Measurements from ENCODE around the gene KLHDC9. TPM values are rescaled to one million over a fixed set of nuclear protein-coding genes. Genes with fewer than 3 reads are reported as not detected.

KLHDC9 gene
- total and polyA plus RNA-seq, 2 donors from 2014 or later = 21.9 to 32.2 TPM

- FAIRE-seq = no peak
- no peak for DNase-seq
- Histone ChIP-seq H3K27me3 (ENCODE audit: control insufficient read depth, insufficient read depth, low read length) (no peaks in the 10 kb centered on the region), H3K9me3 (ENCODE audit: control insufficient read depth in 2 of 3, insufficient read depth in 1 of 3, low read length in 3 of 3) (no peaks in the 10 kb centered on the region), H3K4me1 (ENCODE audit: control insufficient read depth in 2 of 3, insufficient read depth in 2 of 3, low read depth in 1 of 3, low read length in 3 of 3) (peaks cover 0 to 7% (median 2%) of the 10 kb centered on the region in 3 donors), H3K4me3 (ENCODE audit: low read length in 3 of 3) (no peak overlapping the region), H3K9ac (ENCODE audit: low read length in 3 of 3) (no peak overlapping the region), H3K27ac (ENCODE audit: low read depth in 2 of 2, low read length in 2 of 2) (no peak overlapping the region), H3K36me3 (ENCODE audit: control insufficient read depth in 2 of 3, insufficient read depth in 3 of 3, low read length in 3 of 3) (no peaks in the 10 kb centered on the region)
- TF ChIP-seq CTCF (IDR thresholded peaks at IDR 0.05; ENCODE audit: borderline replicate concordance, extremely low read depth, insufficient read depth) = no peak
- intact Hi-C loops (cut with DNase I) = no loop called here
These were observed 2.9 kb upstream of the KLHDC9 start for GRCh38 chr1:161095230-161095629.

GRCh38 chr1:161096015-161096414 is 2.1 kb upstream of the KLHDC9 start:
- no peak for TF ChIP-seq CTCF (IDR thresholded peaks at IDR 0.05; ENCODE audit: borderline replicate concordance, extremely low read depth, insufficient read depth)
- peaks cover 0 to 4% (median 2%) of the 10 kb centered on the region in 3 donors for H3K4me1 ChIP-seq (ENCODE audit: control insufficient read depth in 2 of 3, insufficient read depth in 2 of 3, low read depth in 1 of 3, low read length in 3 of 3)
- no peak for DNase-seq
- no peak overlapping the region for H3K4me3 ChIP-seq (ENCODE audit: low read length in 3 of 3)
- H3K9me3 ChIP-seq (ENCODE audit: control insufficient read depth in 2 of 3, insufficient read depth in 1 of 3, low read length in 3 of 3) = no peaks in the 10 kb centered on the region
- FAIRE-seq = no peak
- H3K36me3 ChIP-seq (ENCODE audit: control insufficient read depth in 2 of 3, insufficient read depth in 3 of 3, low read length in 3 of 3) = no peaks in the 10 kb centered on the region
- intact Hi-C loops (cut with DNase I) = no loop called here
- no peak overlapping the region for H3K27ac ChIP-seq (ENCODE audit: low read depth in 2 of 2, low read length in 2 of 2)
- no peaks in the 10 kb centered on the region for H3K27me3 ChIP-seq (ENCODE audit: control insufficient read depth, insufficient read depth, low read length)
- H3K9ac ChIP-seq (ENCODE audit: low read length in 3 of 3) = no peak overlapping the region

- no peak for TF ChIP-seq CTCF (IDR thresholded peaks at IDR 0.05; ENCODE audit: borderline replicate concordance, extremely low read depth, insufficient read depth)
- H3K27me3 ChIP-seq (ENCODE audit: control insufficient read depth, insufficient read depth, low read length) = no peaks in the 10 kb centered on the region
- H3K36me3 ChIP-seq (ENCODE audit: control insufficient read depth in 2 of 3, insufficient read depth in 3 of 3, low read length in 3 of 3) = peaks cover 0 to 3% (median 1%) of the 10 kb centered on the region in 3 donors
- H3K27ac ChIP-seq (ENCODE audit: low read depth in 2 of 2, low read length in 2 of 2) = no peak overlapping the region
- peaks cover 0 to 4% (median 2%) of the 10 kb centered on the region in 3 donors for H3K4me1 ChIP-seq (ENCODE audit: control insufficient read depth in 2 of 3, insufficient read depth in 2 of 3, low read depth in 1 of 3, low read length in 3 of 3)
- intact Hi-C loops (cut with DNase I) = no loop called here
- DNase-seq (no peak), FAIRE-seq (no peak)
- no peak overlapping the region for H3K4me3 ChIP-seq (ENCODE audit: low read length in 3 of 3)
- no peak overlapping the region for H3K9ac ChIP-seq (ENCODE audit: low read length in 3 of 3)
- H3K9me3 ChIP-seq (ENCODE audit: control insufficient read depth in 2 of 3, insufficient read depth in 1 of 3, low read length in 3 of 3) = no peaks in the 10 kb centered on the region
These were observed 1.6 kb upstream of the KLHDC9 start for GRCh38 chr1:161096530-161096929.
